GM18499 (cell line): Measurements from ENCODE around the gene SGSM2.
A peak's percentile ranks its signal among the peaks of the same experiment; 100 is the strongest.

Source experiments
- ATAC-seq: cut with Tn5 transposase; IDR thresholded peaks from one replicate; pipeline ENCODE4 v1.9.1; 2021; ENCODE audit warnings: moderate number of reproducible peaks; ENCODE audit not compliant: insufficient read depth, unreplicated experiment

SGSM2 gene

GRCh38 chr17:2384439-2385127 lies 47.3 kb downstream of the SGSM2 start:
- ATAC-seq, result no peak

GRCh38 chr17:2385240-2386210 lies 48.2 kb downstream of the SGSM2 start:
- no peak for ATAC-seq

GRCh38 chr17:2386400-2387085 lies 49.2 kb downstream of the SGSM2 start:
- ATAC-seq, result no peak

- no peak for ATAC-seq
These were observed 50.1 kb downstream of the SGSM2 start for GRCh38 chr17:2387086-2388019.

- ATAC-seq, result no peak
These were observed 50.9 kb downstream of the SGSM2 start for GRCh38 chr17:2388020-2388682.

GRCh38 chr17:2388683-2389055 lies 51.4 kb downstream of the SGSM2 start:
- no peak for ATAC-seq

GRCh38 chr17:2390199-2390836 lies 53.0 kb downstream of the SGSM2 start:
- no peak for ATAC-seq

GRCh38 chr17:2391597-2392251 lies 54.4 kb downstream of the SGSM2 start:
- ATAC-seq, result no peak

- ATAC-seq, result peak; percentile 26
These were observed 55.2 kb downstream of the SGSM2 start for GRCh38 chr17:2392252-2393173.

GRCh38 chr17:2393174-2393953 lies 56.1 kb downstream of the SGSM2 start:
- ATAC-seq, result peak; percentile 12

- no peak for ATAC-seq
These were observed 56.9 kb downstream of the SGSM2 start for GRCh38 chr17:2393954-2394749.

- ATAC-seq, result no peak
These were observed 57.5 kb downstream of the SGSM2 start for GRCh38 chr17:2394775-2395201.

- ATAC-seq, result no peak
These were observed 58.2 kb downstream of the SGSM2 start for GRCh38 chr17:2395258-2396181.

GRCh38 chr17:2396192-2396567 lies 58.9 kb downstream of the SGSM2 start:
- ATAC-seq, result no peak
